Spleen (tissue), 11 donors: ENCODE measurements around the gene TNPO1. TPM values are rescaled to one million over a fixed set of nuclear protein-coding genes. Genes with fewer than 3 reads are reported as not detected.

Experiments
- DNase-seq: peaks from one replicate; pipeline ENCODE4 v3.0.0-alpha.2; 2020
- H3K27ac ChIP-seq, 8 donors: fragments of 200-600 bp; sonication (generic) in 7 of 8; 1 replicate in 4 of 8; 2 replicates in 4 of 8; pipeline versions ENCODE4 v1.5.0 to v1.8.0; 2016 to 2021; ENCODE audit warnings: inconsistent platforms in 4 of 8, mild to moderate bottlenecking in 4 of 8, moderate library complexity in 1 of 8
- H3K27me3 ChIP-seq, 7 donors: fragments of 200-600 bp; sonication (generic) in 6 of 7; replicated peaks in 1 of 7; 1 replicate in 4 of 7; 2 replicates in 3 of 7; pipeline versions ENCODE4 v1.5.0 to v1.8.0; 2016 to 2021; ENCODE audit warnings: inconsistent platforms in 3 of 7, mild to moderate bottlenecking in 1 of 7
- H3K36me3 ChIP-seq, 6 donors: fragments of 200-600 bp; sonication (generic) in 5 of 6; 1 replicate in 4 of 6; 2 replicates in 2 of 6; pipeline versions ENCODE4 v1.5.0 to v1.8.0; 2016 to 2021; ENCODE audit warnings: inconsistent platforms in 2 of 6
- H3K4me1 ChIP-seq, 6 donors: fragments of 200-600 bp; sonication (generic) in 5 of 6; 1 replicate in 3 of 6; 2 replicates in 3 of 6; pipeline versions ENCODE4 v1.5.0 to v1.8.0; 2016 to 2021; ENCODE audit warnings: inconsistent platforms in 3 of 6
- H3K4me3 ChIP-seq, 8 donors: fragments of 200-600 bp; sonication (generic) in 7 of 8; 1 replicate in 4 of 8; 2 replicates in 4 of 8; pipeline versions ENCODE4 v1.5.0 to v1.8.0; 2016 to 2021; ENCODE audit warnings: inconsistent platforms in 4 of 8, mild to moderate bottlenecking in 4 of 8, moderate library complexity in 2 of 8
- H3K9me3 ChIP-seq, 8 donors: fragments of 200-600 bp; sonication (generic) in 7 of 8; 1 replicate in 4 of 8; 2 replicates in 4 of 8; pipeline versions ENCODE4 v1.5.0 to v1.8.0; 2016 to 2021; ENCODE audit warnings: inconsistent platforms in 4 of 8
- CTCF ChIP-seq, 11 experiments: fragments of 200-600 bp in 7 of 11; fragments of 450-650 bp in 4 of 11; sonication (generic) in 4 of 11; IDR thresholded peaks in 8 of 11; conservative IDR thresholded peaks in 3 of 11; 1 replicate in 7 of 11; 2 replicates in 4 of 11; pipeline versions ENCODE4 v1.4.0 to v1.8.0; 2016 to 2021; ENCODE audit warnings: antibody characterized with exemption in 11 of 11, inconsistent platforms in 4 of 11, mild to moderate bottlenecking in 1 of 11
- POLR2A ChIP-seq, 3 donors: fragments of 450-650 bp; IDR thresholded peaks; one replicate each; pipeline ENCODE4 v1.5.1; 2017; ENCODE audit warnings: antibody characterized with exemption in 3 of 3, mild to moderate bottlenecking in 1 of 3
- POLR2AphosphoS5 ChIP-seq, 3 donors: sonication (generic); formaldehyde crosslinking; IDR thresholded peaks; one replicate each; pipeline ENCODE4 v1.5.1; 2017; ENCODE audit warnings: antibody characterized with exemption in 3 of 3
- WGBS, 5 donors: extraction: QIAGEN DNeasy Blood & Tissue Kit in 3 of 5; methylation state at CpG; one replicate each; pipeline versions ENCODE4 v1.1.5 to v1.1.7; 2013 to 2018; 5-methylcytosine and 5-hydroxymethylcytosine counted together
- intact Hi-C: fragments of 100-400 bp; cut with DNase I; formaldehyde crosslinking; loops from one replicate; pipeline ENCODE4 v1.15.0; 2023; ENCODE audit warnings: low total_unique reads
- polyA plus RNA-seq, 3 donors: library from polyadenylated mRNA; stranded (reverse); fragments of 200-250 nt; gene quantifications; one replicate each; pipeline ENCODE4 v1.2.1, GENCODE V29; 2013
- total RNA-seq, 7 donors: library from RNA; depleted of rRNA in 3 of 7; stranded (reverse); fragments of >200 nt in 3 of 7; fragmentation: NEBNext Ultra II Directional in 4 of 7; extraction: Animal tissue kit (Norgen Biotek cat#: 25700) in 4 of 7; gene quantifications; one replicate each; pipeline versions ENCODE4 v1.1.0 to v1.2.1, GENCODE V29; 2016 to 2021
- donor health status: healthy with polysubstance abuse.
- donor health status: DM: no; HTN: no; CAD: no; lungs with moderate emphysema.
- donor health status: DM: no; HTN: no; CAD: no.
- donor health status: Bipolar disorder and iron deficiency.
- donor health status: healthy.
- donor health status: DM: no; HTN: no; CAD: no.
- donor health status: DM: yes; HTN: yes; CAD: no.

TNPO1 gene
- total and polyA plus RNA-seq, 10 donors: 5.7 to 192 (median 85.7) TPM

- no peak overlapping the region for H3K27ac ChIP-seq
- H3K4me3 ChIP-seq: no peak overlapping the region
- no peaks in the 10 kb centered on the region for H3K27me3 ChIP-seq
- H3K9me3 ChIP-seq: no peaks in the 10 kb centered on the region
- peaks cover 25 to 88% (median 62%) of the 10 kb centered on the region in 6 donors for H3K4me1 ChIP-seq
- peaks cover 0 to 4% (median 1%) of the 10 kb centered on the region in 6 donors for H3K36me3 ChIP-seq
- no peak for DNase-seq
- TF ChIP-seq CTCF (IDR thresholded peaks at IDR 0.05 in 8 of 11, conservative IDR thresholded peaks at IDR 0.05 in 3 of 11) (no peak), POLR2A (IDR thresholded peaks at IDR 0.05) (no peak), POLR2AphosphoS5 (IDR thresholded peaks at IDR 0.05) (no peak)
- 93 to 99% (median 97%) methylated on average over 2 of the region's 2 CpGs for WGBS, 5 donors
- intact Hi-C loops: no loop called here
These were observed 30.0 kb downstream of the TNPO1 start for GRCh38 chr5:72846483-72846882.

- Histone ChIP-seq H3K4me1 (peaks cover 33 to 93% (median 69%) of the 10 kb centered on the region in 6 donors), H3K36me3 (peaks cover 0 to 14% (median 3%) of the 10 kb centered on the region in 6 donors), H3K9me3 (no peaks in the 10 kb centered on the region), H3K27me3 (no peaks in the 10 kb centered on the region), H3K27ac (peak overlapping the region; percentile 89 to 97 (median 94)), H3K4me3 (peak overlapping the region in 7 of 8 donors; percentile 79 to 97 (median 94))
- TF ChIP-seq CTCF (IDR thresholded peaks at IDR 0.05 in 8 of 11, conservative IDR thresholded peaks at IDR 0.05 in 3 of 11) (no peak), POLR2A (IDR thresholded peaks at IDR 0.05) (no peak), POLR2AphosphoS5 (IDR thresholded peaks at IDR 0.05) (no peak)
- DNase-seq: no peak
- intact Hi-C loops: no loop called here
- WGBS, 5 donors: 4 to 8% (median 5%) methylated on average over 3 of the region's 3 CpGs
These were observed 31.0 kb downstream of the TNPO1 start for GRCh38 chr5:72847439-72847838.

GRCh38 chr5:72847989-72848473 is 31.6 kb downstream of the TNPO1 start:
- Histone ChIP-seq H3K36me3 (peaks cover 0 to 19% (median 6%) of the 10 kb centered on the region in 6 donors), H3K4me3 (peak overlapping the region; percentile 79 to 97 (median 94)), H3K4me1 (peaks cover 33 to 93% (median 70%) of the 10 kb centered on the region in 6 donors), H3K27ac (peak overlapping the region; percentile 89 to 97 (median 94)), H3K9me3 (no peaks in the 10 kb centered on the region), H3K27me3 (no peaks in the 10 kb centered on the region)
- DNase-seq: peak; percentile 97
- intact Hi-C loops: no loop called here
- TF ChIP-seq POLR2A (IDR thresholded peaks at IDR 0.05) (peak; percentile 32 to 87 (median 37)), POLR2AphosphoS5 (IDR thresholded peaks at IDR 0.05) (peak; percentile 95 to 99 (median 98)), CTCF (IDR thresholded peaks at IDR 0.05 in 8 of 11, conservative IDR thresholded peaks at IDR 0.05 in 3 of 11) (peak in 6 of 11 experiments; percentile 4 to 39 (median 30))
- WGBS, 5 donors: 0 to 1% (median 0%) methylated on average over 11 to 32 of the region's 32 CpGs

- Histone ChIP-seq H3K36me3 (peaks cover 0 to 26% (median 7%) of the 10 kb centered on the region in 6 donors), H3K27me3 (no peaks in the 10 kb centered on the region), H3K9me3 (no peaks in the 10 kb centered on the region), H3K4me3 (peak overlapping the region; percentile 79 to 97 (median 94)), H3K27ac (peak overlapping the region; percentile 89 to 97 (median 94)), H3K4me1 (peaks cover 33 to 93% (median 72%) of the 10 kb centered on the region in 6 donors)
- peak; percentile 91 for DNase-seq
- TF ChIP-seq POLR2A (IDR thresholded peaks at IDR 0.05) (no peak), POLR2AphosphoS5 (IDR thresholded peaks at IDR 0.05) (peak in 2 of 3 donors; percentile 17 to 40), CTCF (IDR thresholded peaks at IDR 0.05 in 8 of 11, conservative IDR thresholded peaks at IDR 0.05 in 3 of 11) (no peak)
- intact Hi-C loops: no loop called here
- 0 to 1% (median 1%) methylated on average over 22 to 81 of the region's 81 CpGs for WGBS, 5 donors
These were observed 32.3 kb downstream of the TNPO1 start for GRCh38 chr5:72848474-72849428.
